ENCODE results near the gene AQP1.

The AQP1 gene

GRCh38 chr7:30881448-30881847 lies 30.2 kb upstream of the AQP1 start:
- DNase-seq = no peak
- no peaks in the 10 kb centered on the region for H3K36me3 ChIP-seq (ENCODE audit: control insufficient read depth, insufficient read depth, low read length)
- no peak overlapping the region for H3K27ac ChIP-seq (ENCODE audit: insufficient read depth, low read length, poor library complexity, severe bottlenecking)
- no peak overlapping the region for H3K4me3 ChIP-seq (ENCODE audit: insufficient read depth, low read depth, low read length, poor library complexity, severe bottlenecking)
- H3K27me3 ChIP-seq (replicated peaks; ENCODE audit: control insufficient read depth, insufficient read depth, low read length, poor library complexity, severe bottlenecking) = no peaks in the 10 kb centered on the region
- H3K4me1 ChIP-seq (ENCODE audit: control insufficient read depth, insufficient read depth, low read length, poor library complexity, severe bottlenecking) = no peaks in the 10 kb centered on the region
- no peaks in the 10 kb centered on the region for H3K9me3 ChIP-seq (ENCODE audit: control insufficient read depth, low read length)

DNA sequence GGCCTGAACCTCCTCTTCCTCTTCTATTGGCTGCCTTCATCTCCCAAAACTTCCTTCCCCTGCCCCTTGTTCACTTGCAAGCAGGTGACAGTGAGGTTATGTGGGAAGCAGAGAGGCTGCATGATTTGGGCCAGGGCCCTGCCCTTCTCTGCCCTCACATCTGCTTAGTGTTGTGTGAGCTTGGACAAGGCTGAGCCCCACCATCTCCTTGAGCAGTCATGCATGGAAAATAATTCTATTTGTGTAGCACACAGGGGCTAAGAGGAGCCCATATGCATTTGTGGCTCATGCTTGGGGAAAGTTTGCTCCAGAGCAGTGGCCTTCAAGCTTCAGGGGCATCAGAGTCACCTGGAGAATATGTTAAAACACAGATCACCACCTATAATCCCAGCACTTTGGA lies 26.8 kb upstream of the AQP1 start:
- no peak for DNase-seq
- H3K36me3 ChIP-seq (ENCODE audit: control insufficient read depth, insufficient read depth, low read length) = no peaks in the 10 kb centered on the region
- H3K9me3 ChIP-seq (ENCODE audit: control insufficient read depth, low read length) = no peaks in the 10 kb centered on the region
- no peak overlapping the region for H3K4me3 ChIP-seq (ENCODE audit: insufficient read depth, low read depth, low read length, poor library complexity, severe bottlenecking)
- H3K4me1 ChIP-seq (ENCODE audit: control insufficient read depth, insufficient read depth, low read length, poor library complexity, severe bottlenecking) = no peaks in the 10 kb centered on the region
- H3K27ac ChIP-seq (ENCODE audit: insufficient read depth, low read length, poor library complexity, severe bottlenecking) = no peak overlapping the region
- no peaks in the 10 kb centered on the region for H3K27me3 ChIP-seq (replicated peaks; ENCODE audit: control insufficient read depth, insufficient read depth, low read length, poor library complexity, severe bottlenecking)

DNA sequence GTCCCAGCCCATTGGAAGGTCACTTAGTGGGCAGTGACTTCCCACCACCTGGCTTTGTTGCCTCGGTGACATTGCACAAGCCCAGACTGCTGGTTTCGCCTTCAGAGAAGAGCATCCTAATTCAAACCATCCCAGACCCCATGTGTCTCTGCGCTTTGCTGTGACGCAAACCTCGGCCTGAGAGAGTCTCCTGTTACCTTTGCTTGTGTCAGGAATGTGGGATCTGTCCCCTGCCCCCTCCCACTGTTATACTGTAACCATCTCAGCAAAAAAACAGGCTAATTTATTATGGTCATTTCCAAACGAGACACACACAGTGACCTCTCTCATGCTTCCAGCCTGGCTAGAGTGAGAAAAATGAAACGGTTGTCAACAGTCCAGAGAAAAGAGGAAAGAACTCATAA lies 25.0 kb upstream of the AQP1 start:
- H3K4me1 ChIP-seq (ENCODE audit: control insufficient read depth, insufficient read depth, low read length, poor library complexity, severe bottlenecking) = no peaks in the 10 kb centered on the region
- H3K27ac ChIP-seq (ENCODE audit: insufficient read depth, low read length, poor library complexity, severe bottlenecking) = no peak overlapping the region
- H3K36me3 ChIP-seq (ENCODE audit: control insufficient read depth, insufficient read depth, low read length) = no peaks in the 10 kb centered on the region
- H3K27me3 ChIP-seq (replicated peaks; ENCODE audit: control insufficient read depth, insufficient read depth, low read length, poor library complexity, severe bottlenecking) = no peaks in the 10 kb centered on the region
- DNase-seq = no peak
- H3K4me3 ChIP-seq (ENCODE audit: insufficient read depth, low read depth, low read length, poor library complexity, severe bottlenecking) = no peak overlapping the region
- no peaks in the 10 kb centered on the region for H3K9me3 ChIP-seq (ENCODE audit: control insufficient read depth, low read length)

DNA sequence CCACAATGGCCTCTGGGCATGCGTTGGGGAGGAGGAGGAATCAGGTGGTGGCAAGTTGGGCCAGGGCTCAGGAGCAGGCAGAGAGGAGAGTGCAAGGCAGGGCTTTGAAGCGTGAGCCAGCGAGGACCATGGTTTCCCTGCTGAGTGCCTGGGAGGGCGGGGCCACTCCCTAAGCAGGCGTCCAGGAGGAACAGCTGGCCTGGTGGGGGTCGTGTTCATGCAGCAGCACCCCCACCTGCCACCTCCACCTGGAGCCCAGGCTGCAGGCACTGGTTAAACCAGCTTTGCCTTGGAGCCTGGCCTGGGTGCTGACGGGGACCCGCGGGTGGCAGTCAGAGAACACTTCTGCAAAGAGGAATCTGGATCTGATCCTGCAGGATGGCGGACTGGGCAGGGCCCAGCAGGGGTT lies 24.2 kb upstream of the AQP1 start:
- no peaks in the 10 kb centered on the region for H3K4me1 ChIP-seq (ENCODE audit: control insufficient read depth, insufficient read depth, low read length, poor library complexity, severe bottlenecking)
- no peaks in the 10 kb centered on the region for H3K27me3 ChIP-seq (replicated peaks; ENCODE audit: control insufficient read depth, insufficient read depth, low read length, poor library complexity, severe bottlenecking)
- no peaks in the 10 kb centered on the region for H3K36me3 ChIP-seq (ENCODE audit: control insufficient read depth, insufficient read depth, low read length)
- H3K4me3 ChIP-seq (ENCODE audit: insufficient read depth, low read depth, low read length, poor library complexity, severe bottlenecking) = no peak overlapping the region
- no peak overlapping the region for H3K27ac ChIP-seq (ENCODE audit: insufficient read depth, low read length, poor library complexity, severe bottlenecking)
- H3K9me3 ChIP-seq (ENCODE audit: control insufficient read depth, low read length) = no peaks in the 10 kb centered on the region
- no peak for DNase-seq

DNA sequence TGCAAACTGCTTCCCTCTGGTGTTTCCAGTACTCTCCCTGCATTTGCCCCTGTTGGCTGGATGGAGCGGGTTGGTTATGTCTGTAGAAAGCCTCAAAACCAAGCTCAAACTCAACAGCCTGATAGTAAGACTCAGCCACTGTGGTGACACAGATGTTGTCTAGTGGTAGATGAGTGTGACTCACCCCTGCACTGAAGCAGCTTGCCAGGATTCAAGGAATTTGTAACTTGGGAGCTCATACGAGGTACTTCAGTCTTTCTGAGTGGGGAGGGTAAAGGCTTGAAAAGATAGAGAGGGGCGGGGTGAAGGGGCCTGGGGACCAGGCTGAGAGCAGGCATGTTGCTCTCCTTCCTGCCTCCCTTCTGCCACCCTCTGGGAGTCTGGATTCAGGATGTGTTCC lies 22.9 kb upstream of the AQP1 start:
- Histone ChIP-seq H3K27ac (ENCODE audit: insufficient read depth, low read length, poor library complexity, severe bottlenecking) (no peak overlapping the region), H3K4me1 (ENCODE audit: control insufficient read depth, insufficient read depth, low read length, poor library complexity, severe bottlenecking) (no peaks in the 10 kb centered on the region), H3K27me3 (replicated peaks; ENCODE audit: control insufficient read depth, insufficient read depth, low read length, poor library complexity, severe bottlenecking) (no peaks in the 10 kb centered on the region), H3K4me3 (ENCODE audit: insufficient read depth, low read depth, low read length, poor library complexity, severe bottlenecking) (no peak overlapping the region), H3K36me3 (ENCODE audit: control insufficient read depth, insufficient read depth, low read length) (no peaks in the 10 kb centered on the region), H3K9me3 (ENCODE audit: control insufficient read depth, low read length) (no peaks in the 10 kb centered on the region)
- no peak for DNase-seq

GRCh38 chr7:30890226-30890625 lies 21.4 kb upstream of the AQP1 start:
- Histone ChIP-seq H3K9me3 (ENCODE audit: control insufficient read depth, low read length) (no peaks in the 10 kb centered on the region), H3K4me3 (ENCODE audit: insufficient read depth, low read depth, low read length, poor library complexity, severe bottlenecking) (no peak overlapping the region), H3K36me3 (ENCODE audit: control insufficient read depth, insufficient read depth, low read length) (no peaks in the 10 kb centered on the region), H3K27ac (ENCODE audit: insufficient read depth, low read length, poor library complexity, severe bottlenecking) (no peak overlapping the region), H3K27me3 (replicated peaks; ENCODE audit: control insufficient read depth, insufficient read depth, low read length, poor library complexity, severe bottlenecking) (no peaks in the 10 kb centered on the region), H3K4me1 (ENCODE audit: control insufficient read depth, insufficient read depth, low read length, poor library complexity, severe bottlenecking) (no peaks in the 10 kb centered on the region)
- no peak for DNase-seq

DNA sequence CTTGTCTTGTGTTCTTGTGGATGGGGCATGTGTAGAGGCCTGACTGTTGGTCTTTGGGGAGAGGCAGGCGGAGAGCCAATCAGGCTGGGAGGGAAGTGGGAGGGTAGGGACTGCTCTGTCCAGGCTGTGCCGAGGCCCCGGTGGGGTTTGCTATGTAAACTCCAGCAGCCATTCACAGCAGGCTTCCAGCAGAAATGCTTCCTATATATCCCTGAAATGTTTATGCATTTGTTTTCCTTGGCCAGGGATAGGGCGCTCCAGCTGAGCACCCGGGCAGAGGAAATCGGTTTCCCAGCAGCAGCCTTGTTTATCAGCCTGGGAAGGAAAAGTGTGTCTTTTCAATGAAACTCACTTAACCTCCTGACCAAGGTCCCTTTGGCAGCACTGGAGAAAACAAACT lies 18.3 kb upstream of the AQP1 start:
- Histone ChIP-seq H3K36me3 (ENCODE audit: control insufficient read depth, insufficient read depth, low read length) (no peaks in the 10 kb centered on the region), H3K4me3 (ENCODE audit: insufficient read depth, low read depth, low read length, poor library complexity, severe bottlenecking) (no peak overlapping the region), H3K27ac (ENCODE audit: insufficient read depth, low read length, poor library complexity, severe bottlenecking) (no peak overlapping the region), H3K9me3 (ENCODE audit: control insufficient read depth, low read length) (no peaks in the 10 kb centered on the region), H3K27me3 (replicated peaks; ENCODE audit: control insufficient read depth, insufficient read depth, low read length, poor library complexity, severe bottlenecking) (no peaks in the 10 kb centered on the region), H3K4me1 (ENCODE audit: control insufficient read depth, insufficient read depth, low read length, poor library complexity, severe bottlenecking) (no peaks in the 10 kb centered on the region)
- DNase-seq = no peak

DNA sequence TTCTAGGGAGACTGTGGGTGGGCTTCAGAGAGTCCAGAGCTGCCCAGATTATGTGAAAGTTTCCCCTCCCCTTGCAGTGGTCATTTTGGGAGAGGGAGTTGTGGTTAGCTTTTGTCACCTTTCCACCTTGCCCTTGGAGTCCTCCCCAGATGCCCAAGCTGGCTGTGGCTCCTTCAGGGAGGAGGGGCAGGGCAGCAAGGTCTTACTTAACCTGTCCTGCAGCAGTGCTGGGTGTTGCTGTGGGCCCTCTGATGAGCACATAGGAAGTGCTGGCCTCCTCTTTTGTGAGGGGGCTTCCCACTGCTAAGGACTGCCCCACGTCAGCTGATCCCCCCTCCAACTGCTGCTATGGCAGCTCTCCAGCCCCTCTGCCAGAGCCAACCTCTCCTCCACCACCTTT lies 17.6 kb upstream of the AQP1 start:
- H3K27ac ChIP-seq (ENCODE audit: insufficient read depth, low read length, poor library complexity, severe bottlenecking) = no peak overlapping the region
- H3K36me3 ChIP-seq (ENCODE audit: control insufficient read depth, insufficient read depth, low read length) = no peaks in the 10 kb centered on the region
- H3K9me3 ChIP-seq (ENCODE audit: control insufficient read depth, low read length) = no peaks in the 10 kb centered on the region
- H3K4me1 ChIP-seq (ENCODE audit: control insufficient read depth, insufficient read depth, low read length, poor library complexity, severe bottlenecking) = no peaks in the 10 kb centered on the region
- DNase-seq = no peak
- no peak overlapping the region for H3K4me3 ChIP-seq (ENCODE audit: insufficient read depth, low read depth, low read length, poor library complexity, severe bottlenecking)
- no peaks in the 10 kb centered on the region for H3K27me3 ChIP-seq (replicated peaks; ENCODE audit: control insufficient read depth, insufficient read depth, low read length, poor library complexity, severe bottlenecking)

- H3K27ac ChIP-seq (ENCODE audit: insufficient read depth, low read length, poor library complexity, severe bottlenecking) = no peak overlapping the region
- no peaks in the 10 kb centered on the region for H3K36me3 ChIP-seq (ENCODE audit: control insufficient read depth, insufficient read depth, low read length)
- H3K4me3 ChIP-seq (ENCODE audit: insufficient read depth, low read depth, low read length, poor library complexity, severe bottlenecking) = no peak overlapping the region
- no peaks in the 10 kb centered on the region for H3K4me1 ChIP-seq (ENCODE audit: control insufficient read depth, insufficient read depth, low read length, poor library complexity, severe bottlenecking)
- no peaks in the 10 kb centered on the region for H3K9me3 ChIP-seq (ENCODE audit: control insufficient read depth, low read length)
- DNase-seq = no peak
- H3K27me3 ChIP-seq (replicated peaks; ENCODE audit: control insufficient read depth, insufficient read depth, low read length, poor library complexity, severe bottlenecking) = no peaks in the 10 kb centered on the region
These were observed 16.6 kb upstream of the AQP1 start for GRCh38 chr7:30894866-30895605.

DNA sequence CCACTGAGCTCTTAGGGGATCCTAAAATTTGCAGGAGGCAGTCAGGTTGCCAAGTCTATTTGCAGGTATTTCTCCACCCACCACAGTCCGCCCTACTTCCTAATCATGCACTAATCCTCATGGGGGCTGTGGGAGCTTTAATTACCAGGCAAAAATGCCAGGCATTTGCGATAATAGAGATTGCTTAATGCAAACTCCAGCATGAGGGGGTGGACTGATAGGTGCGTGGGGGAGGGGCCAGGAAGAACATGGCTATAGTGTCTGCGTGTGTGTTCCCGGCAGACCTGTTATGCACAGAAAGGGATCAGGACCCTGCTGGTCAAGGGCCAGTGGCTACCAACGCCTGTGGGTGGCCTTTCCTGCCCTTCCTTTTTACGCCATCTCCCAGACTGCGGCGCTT lies 15.6 kb upstream of the AQP1 start:
- Histone ChIP-seq H3K4me3 (ENCODE audit: insufficient read depth, low read depth, low read length, poor library complexity, severe bottlenecking) (no peak overlapping the region), H3K27ac (ENCODE audit: insufficient read depth, low read length, poor library complexity, severe bottlenecking) (no peak overlapping the region), H3K4me1 (ENCODE audit: control insufficient read depth, insufficient read depth, low read length, poor library complexity, severe bottlenecking) (no peaks in the 10 kb centered on the region), H3K27me3 (replicated peaks; ENCODE audit: control insufficient read depth, insufficient read depth, low read length, poor library complexity, severe bottlenecking) (no peaks in the 10 kb centered on the region), H3K36me3 (ENCODE audit: control insufficient read depth, insufficient read depth, low read length) (no peaks in the 10 kb centered on the region), H3K9me3 (ENCODE audit: control insufficient read depth, low read length) (no peaks in the 10 kb centered on the region)
- no peak for DNase-seq

Data from effector memory CD4-positive, alpha-beta T cell (primary cell).